Measurements from ENCODE around the gene ARHGAP8. TPM values are rescaled to one million over a fixed set of nuclear protein-coding genes. Genes with fewer than 3 reads are reported as not detected.
A peak's percentile ranks its signal among the peaks of the same experiment; 100 is the strongest.

ARHGAP8 gene
- total RNA-seq, 2 experiments from 2014 or later, result 2.1 to 3.2 TPM

GRCh38 chr22:44734801-44735517, 17.4 kb upstream of the ARHGAP8 start:
- DNase-seq (no peak), ATAC-seq (no peak)
- TF ChIP-seq CTCF (IDR thresholded peaks at IDR 0.05), result no peak
- POLR2A ChIA-PET, result interaction anchor here (1.0 to 1.2 kb wide), 3 partner anchors 14 to 50 kb away, joined by 3 read pairs; no protein-coding TSS in a partner anchor
- H3K27ac Mint-ChIP-seq, result no peak overlapping the region
- H3K4me1 Mint-ChIP-seq (ENCODE audit: low read depth), result no peaks in the 10 kb centered on the region
- no peaks in the 10 kb centered on the region for H3K27me3 Mint-ChIP-seq
- peaks cover 13% of the 10 kb centered on the region for H3K36me3 Mint-ChIP-seq (ENCODE audit: low read depth)
- no peaks in the 10 kb centered on the region for H3K9me3 Mint-ChIP-seq
- H3K4me3 Mint-ChIP-seq, result no peak overlapping the region
- CTCF ChIA-PET, result interaction anchor here (0.6 to 5.9 kb wide), 13 partner anchors 10 to 109 kb away, joined by 3 to 46 read pairs (median 7); partner anchors contain the start of gene PRR5
- intact Hi-C loops (cut with micrococcal nuclease), result loop anchor here (2.0 kb wide), 1 partner anchor 38 kb away; no protein-coding TSS in a partner anchor

GRCh38 chr22:44735518-44736428, 16.6 kb upstream of the ARHGAP8 start:
- Mint-ChIP-seq H3K4me3 (no peak overlapping the region), H3K27ac (no peak overlapping the region), H3K27me3 (no peaks in the 10 kb centered on the region), H3K36me3 (ENCODE audit: low read depth) (peaks cover 8% of the 10 kb centered on the region), H3K4me1 (ENCODE audit: low read depth) (no peaks in the 10 kb centered on the region), H3K9me3 (no peaks in the 10 kb centered on the region)
- ATAC-seq (peak; percentile 83), DNase-seq (peak; percentile 92)
- ChIA-PET CTCF (interaction anchor here (0.6 to 5.9 kb wide), 14 partner anchors 11 to 110 kb away, joined by 3 to 46 read pairs (median 6); partner anchors contain the start of gene PRR5), POLR2A (interaction anchor here (1.0 to 1.2 kb wide), 3 partner anchors 15 to 51 kb away, joined by 3 read pairs; no protein-coding TSS in a partner anchor)
- intact Hi-C loops (cut with micrococcal nuclease), result loop anchor here (2.0 kb wide), 1 partner anchor 39 kb away; no protein-coding TSS in a partner anchor
- peak; percentile 96 for TF ChIP-seq CTCF (IDR thresholded peaks at IDR 0.05)

- CTCF ChIA-PET, result interaction anchor here (0.8 to 5.9 kb wide), 6 partner anchors 12 to 52 kb away, joined by 3 to 46 read pairs (median 10); no protein-coding TSS in a partner anchor
- intact Hi-C loops (cut with micrococcal nuclease), result no loop called here
- POLR2A ChIA-PET, result no interaction called here
- H3K36me3 Mint-ChIP-seq (ENCODE audit: low read depth), result peaks cover 5% of the 10 kb centered on the region
- no peak overlapping the region for H3K27ac Mint-ChIP-seq
- TF ChIP-seq CTCF (IDR thresholded peaks at IDR 0.05), result no peak
- no peak for ATAC-seq
- no peaks in the 10 kb centered on the region for H3K4me1 Mint-ChIP-seq (ENCODE audit: low read depth)
- H3K27me3 Mint-ChIP-seq, result no peaks in the 10 kb centered on the region
- no peaks in the 10 kb centered on the region for H3K9me3 Mint-ChIP-seq
- no peak overlapping the region for H3K4me3 Mint-ChIP-seq
- no peak for DNase-seq
These were observed 15.6 kb upstream of the ARHGAP8 start for GRCh38 chr22:44736581-44737405.

- ChIA-PET POLR2A (interaction anchor here (0.5 to 0.8 kb wide), 2 partner anchors 19 to 22 kb away, joined by 3 read pairs; no protein-coding TSS in a partner anchor), CTCF (interaction anchor here (3.8 to 5.9 kb wide), 2 partner anchors 40 to 53 kb away, joined by 17 to 46 read pairs; no protein-coding TSS in a partner anchor)
- intact Hi-C loops (cut with micrococcal nuclease), result no loop called here
- ATAC-seq, result no peak
- Mint-ChIP-seq H3K9me3 (no peaks in the 10 kb centered on the region), H3K4me3 (no peak overlapping the region), H3K27ac (no peak overlapping the region), H3K27me3 (no peaks in the 10 kb centered on the region), H3K4me1 (ENCODE audit: low read depth) (no peaks in the 10 kb centered on the region), H3K36me3 (ENCODE audit: low read depth) (peaks cover 1% of the 10 kb centered on the region)
- no peak for TF ChIP-seq CTCF (IDR thresholded peaks at IDR 0.05)
- DNase-seq, result no peak
These were observed 14.7 kb upstream of the ARHGAP8 start for GRCh38 chr22:44737406-44738346.
